Calu3 (cell line): Measurements from ENCODE around the gene KTN1. TPM values are rescaled to one million over a fixed set of nuclear protein-coding genes. Genes with fewer than 3 reads are reported as not detected.

Experiments used
- BruUV-seq: library from RNA; stranded (reverse); fragments of 400-500 nt; replicated peaks from 2 replicates; lab custom pipeline; 2021; lab: Mats Ljungman, UMichigan
- CTCF ChIA-PET: fragments of 300-600 bp; sonication (Branson Sonifier 250); formaldehyde crosslinking; loops from one replicate; lab custom pipeline; 2022; ENCODE audit warnings: antibody characterized with exemption; lab: Charles Lee
- DNase-seq: peaks from one replicate; pipeline ENCODE4 v3.0.0; 2022
- H3K27ac Mint-ChIP-seq: one replicate; pipeline ENCODE4 v1.8.0; 2022; ENCODE audit warnings: mixed read lengths; ENCODE audit not compliant: unreplicated experiment
- H3K27me3 Mint-ChIP-seq: one replicate; pipeline ENCODE4 v1.8.0; 2022; ENCODE audit warnings: mixed read lengths; ENCODE audit not compliant: unreplicated experiment
- H3K36me3 Mint-ChIP-seq: one replicate; pipeline ENCODE4 v1.8.0; 2022; ENCODE audit warnings: mild to moderate bottlenecking, moderate library complexity, mixed read lengths; ENCODE audit not compliant: insufficient read depth, unreplicated experiment
- H3K4me1 Mint-ChIP-seq: one replicate; pipeline ENCODE4 v1.8.0; 2022; ENCODE audit warnings: mild to moderate bottlenecking, low read depth, mixed read lengths; ENCODE audit not compliant: unreplicated experiment
- H3K4me3 Mint-ChIP-seq: one replicate; pipeline ENCODE4 v1.8.0; 2022; ENCODE audit warnings: mild to moderate bottlenecking, low read depth, moderate library complexity, mixed read lengths; ENCODE audit not compliant: unreplicated experiment
- H3K9me3 Mint-ChIP-seq: one replicate; pipeline ENCODE4 v1.8.0; 2022; ENCODE audit warnings: low read depth, mixed read lengths; ENCODE audit not compliant: unreplicated experiment
- intact Hi-C: fragments of 100-400 bp; cut with micrococcal nuclease; formaldehyde crosslinking; loops from one replicate; pipeline ENCODE4 v1.10.0; 2022; ENCODE audit not compliant: unreplicated experiment
- total RNA-seq: library from RNA; stranded (reverse); gene quantifications from 2 replicates; pipeline ENCODE4 v1.2.3, GENCODE V29; 2022
- TF ChIP-seq, protein P1 (sequence below): fragments of 200-600 bp; IDR thresholded peaks from one replicate; pipeline ENCODE4 v1.8.0; 2022; ENCODE audit warnings: antibody characterized with exemption; ENCODE audit not compliant: unreplicated experiment

Gene KTN1
- total RNA-seq, 1 experiment from 2014 or later: 141 TPM

DNA sequence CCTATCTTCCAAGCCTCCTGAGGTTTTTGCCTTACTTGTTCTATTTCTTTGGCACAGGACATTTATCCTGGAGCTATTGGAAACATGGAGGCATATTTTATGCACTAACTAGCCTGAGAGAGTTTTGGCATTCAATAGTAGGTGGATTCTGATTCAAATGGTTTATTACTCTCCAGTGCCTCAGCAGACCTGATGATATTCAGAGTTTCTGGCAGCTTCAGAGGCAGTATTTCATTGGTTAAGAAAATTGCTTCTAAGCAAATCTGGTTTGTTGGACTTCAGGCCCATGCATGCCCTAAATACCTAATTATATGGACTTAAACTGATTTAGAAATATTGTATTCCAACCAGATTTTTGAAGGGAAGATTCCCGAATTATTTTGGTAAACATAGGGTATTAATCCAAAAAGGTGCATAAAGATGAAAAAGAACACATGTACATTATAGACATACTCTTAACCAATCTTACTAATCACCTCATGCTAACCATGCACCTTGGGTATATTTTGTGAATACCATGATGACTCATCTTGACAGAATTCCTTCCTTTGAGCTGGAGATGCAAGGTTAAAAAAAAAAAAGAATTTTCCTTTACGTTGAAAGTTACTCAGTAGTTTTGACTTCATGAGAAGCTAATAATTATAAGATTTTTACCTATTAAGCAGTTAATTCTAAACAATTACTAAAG, 44.3 kb upstream of the KTN1 start:
- H3K4me3 Mint-ChIP-seq: no peak overlapping the region
- peaks cover 4% of the 10 kb centered on the region for H3K9me3 Mint-ChIP-seq
- no TSS peak for BruUV-seq
- TF ChIP-seq, protein P1, sequence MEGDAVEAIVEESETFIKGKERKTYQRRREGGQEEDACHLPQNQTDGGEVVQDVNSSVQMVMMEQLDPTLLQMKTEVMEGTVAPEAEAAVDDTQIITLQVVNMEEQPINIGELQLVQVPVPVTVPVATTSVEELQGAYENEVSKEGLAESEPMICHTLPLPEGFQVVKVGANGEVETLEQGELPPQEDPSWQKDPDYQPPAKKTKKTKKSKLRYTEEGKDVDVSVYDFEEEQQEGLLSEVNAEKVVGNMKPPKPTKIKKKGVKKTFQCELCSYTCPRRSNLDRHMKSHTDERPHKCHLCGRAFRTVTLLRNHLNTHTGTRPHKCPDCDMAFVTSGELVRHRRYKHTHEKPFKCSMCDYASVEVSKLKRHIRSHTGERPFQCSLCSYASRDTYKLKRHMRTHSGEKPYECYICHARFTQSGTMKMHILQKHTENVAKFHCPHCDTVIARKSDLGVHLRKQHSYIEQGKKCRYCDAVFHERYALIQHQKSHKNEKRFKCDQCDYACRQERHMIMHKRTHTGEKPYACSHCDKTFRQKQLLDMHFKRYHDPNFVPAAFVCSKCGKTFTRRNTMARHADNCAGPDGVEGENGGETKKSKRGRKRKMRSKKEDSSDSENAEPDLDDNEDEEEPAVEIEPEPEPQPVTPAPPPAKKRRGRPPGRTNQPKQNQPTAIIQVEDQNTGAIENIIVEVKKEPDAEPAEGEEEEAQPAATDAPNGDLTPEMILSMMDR: no peak
- no peaks in the 10 kb centered on the region for H3K36me3 Mint-ChIP-seq
- peak overlapping the region; percentile 3 for H3K27ac Mint-ChIP-seq
- peaks cover 31% of the 10 kb centered on the region for H3K4me1 Mint-ChIP-seq
- no peaks in the 10 kb centered on the region for H3K27me3 Mint-ChIP-seq
- intact Hi-C loops: no loop called here
- no peak for DNase-seq
- CTCF ChIA-PET: interaction anchor here (0.7 to 0.8 kb wide), 2 partner anchors 46 to 393 kb away, joined by 3 read pairs; no protein-coding TSS in a partner anchor

DNA sequence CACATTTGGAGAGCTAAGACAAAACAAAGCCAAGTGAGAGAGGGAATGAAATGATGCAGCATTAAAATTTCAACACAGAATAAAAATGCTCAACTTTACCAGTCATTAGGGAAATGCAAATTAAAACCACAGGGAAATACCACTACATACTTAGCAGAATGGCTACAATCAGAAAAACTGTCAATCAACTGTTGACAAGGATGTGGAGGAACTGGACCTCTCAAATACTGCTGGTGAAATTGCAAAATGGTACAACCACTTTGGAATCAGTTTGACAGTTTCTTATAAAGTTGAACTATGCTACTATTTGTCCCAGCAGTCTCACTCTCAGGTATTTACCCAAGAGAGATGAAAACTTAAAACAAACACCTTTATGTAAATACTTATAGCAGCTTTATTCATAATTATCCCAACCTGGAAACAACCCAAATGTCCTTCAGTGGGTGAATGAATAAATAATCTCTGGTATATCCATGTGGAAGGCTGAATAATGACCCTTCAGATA, 43.8 kb upstream of the KTN1 start:
- Mint-ChIP-seq H3K36me3 (no peaks in the 10 kb centered on the region), H3K9me3 (peaks cover 4% of the 10 kb centered on the region), H3K4me1 (peaks cover 37% of the 10 kb centered on the region), H3K27ac (peak overlapping the region; percentile 3), H3K4me3 (no peak overlapping the region), H3K27me3 (no peaks in the 10 kb centered on the region)
- DNase-seq: no peak
- BruUV-seq: no TSS peak
- TF ChIP-seq, protein P1: no peak
- CTCF ChIA-PET: interaction anchor here (0.5 to 0.8 kb wide), 3 partner anchors 45 to 392 kb away, joined by 3 read pairs; no protein-coding TSS in a partner anchor
- intact Hi-C loops: no loop called here

DNA sequence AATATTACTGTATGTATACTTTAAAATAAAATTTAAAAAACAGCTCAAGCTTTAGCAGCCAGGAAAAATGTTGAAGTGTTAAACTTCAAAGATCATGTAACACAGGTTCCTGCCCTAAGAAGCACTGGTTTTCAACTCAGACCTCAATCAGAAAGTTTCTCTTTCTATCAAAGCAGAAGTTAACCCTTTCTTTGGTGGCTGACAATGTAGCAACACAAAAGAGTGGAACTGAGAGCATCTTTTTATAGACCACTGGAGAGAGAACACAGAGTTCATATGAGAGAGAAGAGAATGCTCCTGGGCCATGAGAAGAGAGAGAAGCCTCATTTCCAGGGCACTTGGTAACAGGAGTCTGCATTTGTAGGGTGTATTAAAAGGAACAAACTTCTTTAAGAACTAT, 42.2 kb upstream of the KTN1 start:
- H3K27ac Mint-ChIP-seq: no peak overlapping the region
- CTCF ChIA-PET: no interaction called here
- peaks cover 4% of the 10 kb centered on the region for H3K9me3 Mint-ChIP-seq
- H3K27me3 Mint-ChIP-seq: no peaks in the 10 kb centered on the region
- TF ChIP-seq, protein P1: no peak
- peaks cover 51% of the 10 kb centered on the region for H3K4me1 Mint-ChIP-seq
- no peaks in the 10 kb centered on the region for H3K36me3 Mint-ChIP-seq
- no TSS peak for BruUV-seq
- no peak overlapping the region for H3K4me3 Mint-ChIP-seq
- intact Hi-C loops: no loop called here
- DNase-seq: no peak

DNA sequence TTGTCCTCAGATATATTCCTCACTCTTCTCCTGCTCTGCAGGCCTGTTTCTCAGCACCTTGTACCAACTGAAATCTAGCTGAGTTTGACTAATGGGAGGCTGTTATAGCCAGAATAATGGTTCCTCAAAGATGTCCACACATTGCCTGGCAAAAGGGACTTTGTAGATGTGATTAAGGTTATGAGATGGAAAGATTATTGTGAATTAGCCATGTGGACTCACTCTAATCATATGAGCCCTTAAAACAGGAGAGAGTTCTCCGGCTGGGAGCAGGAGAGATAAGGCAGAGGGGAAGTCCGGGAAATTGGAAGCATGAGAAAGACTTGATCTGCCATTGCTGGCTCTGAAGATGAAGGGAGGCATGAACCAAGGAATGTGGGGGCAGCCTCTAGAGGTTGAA, 40.0 kb upstream of the KTN1 start:
- no TSS peak for BruUV-seq
- H3K4me3 Mint-ChIP-seq: no peak overlapping the region
- H3K27me3 Mint-ChIP-seq: no peaks in the 10 kb centered on the region
- DNase-seq: no peak
- H3K27ac Mint-ChIP-seq: no peak overlapping the region
- TF ChIP-seq, protein P1: no peak
- CTCF ChIA-PET: no interaction called here
- H3K9me3 Mint-ChIP-seq: peaks cover 4% of the 10 kb centered on the region
- no peaks in the 10 kb centered on the region for H3K36me3 Mint-ChIP-seq
- intact Hi-C loops: no loop called here
- H3K4me1 Mint-ChIP-seq: peaks cover 42% of the 10 kb centered on the region
